ENCODE data around the gene ATP6V0A4. TPM values are rescaled to one million over a fixed set of nuclear protein-coding genes. Genes with fewer than 3 reads are reported as not detected.
"Not testable (repeated sequence)": the region's sequence is repeated elsewhere in the genome, so short reads cannot be mapped to it uniquely, and the experiment has no call there.

ATP6V0A4 gene
- total RNA-seq, 2 donors from 2014 or later: not detected

DNA sequence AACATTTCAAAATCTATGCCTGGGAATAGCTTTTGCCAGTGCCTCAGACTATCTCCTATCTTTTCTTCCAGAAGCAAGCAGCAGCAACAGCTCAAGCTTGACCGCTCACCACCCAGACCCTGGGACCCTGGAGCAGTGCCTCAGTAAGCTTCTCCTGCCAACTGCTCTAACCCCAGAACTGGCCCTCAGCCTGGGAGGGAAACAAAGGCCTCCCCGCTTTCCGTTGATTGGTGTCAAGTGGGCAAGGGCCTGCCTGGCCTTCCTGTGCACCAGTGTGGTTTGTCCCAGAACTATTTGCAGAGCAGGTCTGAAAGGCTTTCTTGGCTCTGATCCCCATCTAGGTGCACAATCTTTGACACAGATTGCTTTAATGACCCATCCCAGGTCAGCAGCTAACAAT is 3.3 kb upstream of the ATP6V0A4 start:
- no peaks in the 10 kb centered on the region for H3K36me3 ChIP-seq (replicated peaks in 1 of 2; ENCODE audit: insufficient read depth in 1 of 2, low read depth in 2 of 2)
- no peak overlapping the region for H3K27ac ChIP-seq
- no peak for TF ChIP-seq POLR2A (IDR thresholded peaks at IDR 0.05)
- TF ChIP-seq, protein P1, sequence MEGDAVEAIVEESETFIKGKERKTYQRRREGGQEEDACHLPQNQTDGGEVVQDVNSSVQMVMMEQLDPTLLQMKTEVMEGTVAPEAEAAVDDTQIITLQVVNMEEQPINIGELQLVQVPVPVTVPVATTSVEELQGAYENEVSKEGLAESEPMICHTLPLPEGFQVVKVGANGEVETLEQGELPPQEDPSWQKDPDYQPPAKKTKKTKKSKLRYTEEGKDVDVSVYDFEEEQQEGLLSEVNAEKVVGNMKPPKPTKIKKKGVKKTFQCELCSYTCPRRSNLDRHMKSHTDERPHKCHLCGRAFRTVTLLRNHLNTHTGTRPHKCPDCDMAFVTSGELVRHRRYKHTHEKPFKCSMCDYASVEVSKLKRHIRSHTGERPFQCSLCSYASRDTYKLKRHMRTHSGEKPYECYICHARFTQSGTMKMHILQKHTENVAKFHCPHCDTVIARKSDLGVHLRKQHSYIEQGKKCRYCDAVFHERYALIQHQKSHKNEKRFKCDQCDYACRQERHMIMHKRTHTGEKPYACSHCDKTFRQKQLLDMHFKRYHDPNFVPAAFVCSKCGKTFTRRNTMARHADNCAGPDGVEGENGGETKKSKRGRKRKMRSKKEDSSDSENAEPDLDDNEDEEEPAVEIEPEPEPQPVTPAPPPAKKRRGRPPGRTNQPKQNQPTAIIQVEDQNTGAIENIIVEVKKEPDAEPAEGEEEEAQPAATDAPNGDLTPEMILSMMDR (IDR thresholded peaks at IDR 0.05): no peak
- no peak for DNase-seq
- H3K9me3 ChIP-seq: no peaks in the 10 kb centered on the region
- no peak overlapping the region for H3K4me3 ChIP-seq
- ATAC-seq: no peak
- H3K27me3 ChIP-seq: no peaks in the 10 kb centered on the region
- WGBS, 2 donors: 90% methylated on average over 3 of the region's 3 CpGs
- intact Hi-C loops (cut with DNase I): no loop called here
- no peaks in the 10 kb centered on the region for H3K4me1 ChIP-seq

- H3K27me3 ChIP-seq: no peaks in the 10 kb centered on the region
- H3K27ac ChIP-seq: no peak overlapping the region
- no peaks in the 10 kb centered on the region for H3K9me3 ChIP-seq
- WGBS, 2 donors: 61% methylated on average over 7 of the region's 7 CpGs
- no peak overlapping the region for H3K4me3 ChIP-seq
- no peak for TF ChIP-seq POLR2A (IDR thresholded peaks at IDR 0.05)
- TF ChIP-seq, protein P1 (IDR thresholded peaks at IDR 0.05): no peak
- H3K4me1 ChIP-seq: no peaks in the 10 kb centered on the region
- H3K36me3 ChIP-seq (replicated peaks in 1 of 2; ENCODE audit: insufficient read depth in 1 of 2, low read depth in 2 of 2): no peaks in the 10 kb centered on the region
- DNase-seq (no peak), ATAC-seq (no peak)
- intact Hi-C loops (cut with DNase I): no loop called here
Observed at GRCh38 chr7:138799336-138800000, 1.5 kb upstream of the ATP6V0A4 start.

DNA sequence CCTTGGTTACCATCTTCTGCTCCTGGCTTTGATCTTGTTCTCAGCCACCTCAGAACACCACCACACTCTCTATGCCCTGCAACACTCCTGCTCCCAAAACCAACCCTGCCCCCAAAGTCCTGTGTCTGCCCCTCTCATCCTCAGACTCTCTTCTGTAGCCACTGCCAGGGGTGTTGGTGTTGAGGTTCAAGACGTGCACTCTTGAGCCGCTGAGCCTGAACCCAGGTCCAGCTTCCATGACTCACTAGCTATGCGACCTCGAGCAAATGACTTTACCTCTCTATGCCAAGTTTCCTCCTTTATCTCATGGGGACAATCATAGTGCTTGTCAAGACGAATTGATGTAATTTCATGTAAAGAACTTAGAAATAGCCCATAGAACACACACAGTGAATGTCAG is 840 bp upstream of the ATP6V0A4 start:
- WGBS, 2 donors: 49 to 59% methylated on average over 5 of the region's 5 CpGs
- no peak overlapping the region for H3K4me3 ChIP-seq
- no peaks in the 10 kb centered on the region for H3K36me3 ChIP-seq (replicated peaks in 1 of 2; ENCODE audit: insufficient read depth in 1 of 2, low read depth in 2 of 2)
- TF ChIP-seq POLR2A (IDR thresholded peaks at IDR 0.05): no peak
- TF ChIP-seq, protein P1 (IDR thresholded peaks at IDR 0.05): no peak
- no peaks in the 10 kb centered on the region for H3K4me1 ChIP-seq
- no peaks in the 10 kb centered on the region for H3K27me3 ChIP-seq
- intact Hi-C loops (cut with DNase I): no loop called here
- no peaks in the 10 kb centered on the region for H3K9me3 ChIP-seq
- ATAC-seq: no peak
- H3K27ac ChIP-seq: no peak overlapping the region
- no peak for DNase-seq

DNA sequence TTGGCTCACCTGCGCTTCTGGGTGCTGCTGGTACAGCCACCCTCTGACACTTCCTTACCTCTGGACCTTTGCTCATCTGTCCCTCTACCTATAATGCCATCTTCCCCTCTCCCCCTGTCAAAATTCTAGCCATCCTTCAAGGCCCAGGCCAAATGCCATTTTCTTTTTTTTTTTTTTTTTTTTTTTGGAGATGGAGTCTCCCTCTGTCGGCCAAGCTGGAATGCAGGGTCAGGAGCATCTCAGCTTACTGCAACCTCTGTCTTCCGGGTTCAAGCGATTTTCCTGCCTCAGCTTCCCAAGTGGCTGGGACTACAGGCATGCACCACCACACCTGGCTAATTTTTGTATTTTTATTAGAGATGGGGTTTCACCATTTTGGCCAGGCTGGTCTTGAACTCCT is 950 bp downstream of the ATP6V0A4 start:
- WGBS, 2 donors: 68 to 85% methylated on average over 4 of the region's 4 CpGs
- H3K4me1 ChIP-seq; H3K9me3 ChIP-seq; H3K27ac ChIP-seq; H3K4me3 ChIP-seq; H3K27me3 ChIP-seq; H3K36me3 ChIP-seq (replicated peaks in 1 of 2; ENCODE audit: insufficient read depth in 1 of 2, low read depth in 2 of 2); intact Hi-C loops (cut with DNase I); ATAC-seq; DNase-seq: not testable (repeated sequence)

GRCh38 chr7:138796038-138796615 is 1.9 kb downstream of the ATP6V0A4 start:
- 65 to 72% methylated on average over 9 of the region's 9 CpGs for WGBS, 2 donors
- H3K4me3 ChIP-seq: no peak overlapping the region
- no peak for DNase-seq
- no peaks in the 10 kb centered on the region for H3K27me3 ChIP-seq
- no peaks in the 10 kb centered on the region for H3K4me1 ChIP-seq
- no peak overlapping the region for H3K27ac ChIP-seq
- TF ChIP-seq POLR2A (IDR thresholded peaks at IDR 0.05): no peak
- TF ChIP-seq, protein P1 (IDR thresholded peaks at IDR 0.05): no peak
- intact Hi-C loops (cut with DNase I): no loop called here
- no peaks in the 10 kb centered on the region for H3K36me3 ChIP-seq (replicated peaks in 1 of 2; ENCODE audit: insufficient read depth in 1 of 2, low read depth in 2 of 2)
- H3K9me3 ChIP-seq: no peaks in the 10 kb centered on the region
- no peak for ATAC-seq
